ENCODE measurements around the gene PRR30. TPM values are rescaled to one million over a fixed set of nuclear protein-coding genes. Genes with fewer than 3 reads are reported as not detected.

PRR30 gene
- total RNA-seq, 3 donors from 2014 or later (not counting 1 experiment from before 2014, with no cell fraction given), result not detected

DNA sequence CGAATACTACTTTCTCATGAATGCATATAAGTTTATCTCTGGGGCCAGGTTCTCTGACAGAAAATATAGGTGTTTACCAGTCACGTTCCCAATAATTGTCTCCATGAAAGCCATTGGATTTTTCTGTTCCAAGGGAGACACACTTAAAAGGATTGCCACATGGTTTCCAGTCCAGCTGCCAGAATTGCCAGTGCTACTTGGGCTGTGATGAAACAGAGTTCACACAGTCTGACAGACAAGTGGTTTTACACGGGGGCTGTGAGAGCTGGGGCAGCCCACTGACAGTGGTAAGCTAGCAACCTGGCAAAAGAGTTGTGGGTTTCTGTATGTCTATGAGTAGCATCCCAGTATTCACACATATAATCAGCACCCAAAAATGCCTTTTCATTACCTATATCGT is 44.9 kb upstream of the PRR30 start:
- Mint-ChIP-seq H3K4me3 (no peak overlapping the region), H3K36me3 (no peaks in the 10 kb centered on the region), H3K27ac (no peak overlapping the region), H3K4me1 (no peaks in the 10 kb centered on the region), H3K27me3 (ENCODE audit: low read depth in 2 of 2) (peaks cover 17 to 38% of the 10 kb centered on the region in 2 donors), H3K9me3 (no peaks in the 10 kb centered on the region)
- Histone ChIP-seq H3K36me3 (ENCODE audit: control insufficient read depth, insufficient read depth, low read length) (no peaks in the 10 kb centered on the region), H3K4me3 (ENCODE audit: low read length) (no peak overlapping the region), H3K9me3 (ENCODE audit: control insufficient read depth, insufficient read depth, low read length) (no peaks in the 10 kb centered on the region), H3K27ac (ENCODE audit: low read length) (no peak overlapping the region), H3K27me3 (ENCODE audit: control insufficient read depth, insufficient read depth, low read length) (no peaks in the 10 kb centered on the region), H3K4me1 (ENCODE audit: control insufficient read depth, insufficient read depth, low read length) (no peaks in the 10 kb centered on the region)
- ATAC-seq, result peak in 1 of 3 donors; percentile 69
- DNase-seq, result no peak
- 65% methylated on average over 4 of the region's 4 CpGs for whole genome bisulfite sequencing (ENCODE audit: insufficient coverage)
- no peak for TF ChIP-seq CTCF (IDR thresholded peaks at IDR 0.05)
- intact Hi-C loops (cut with micrococcal nuclease), result no loop called here

DNA sequence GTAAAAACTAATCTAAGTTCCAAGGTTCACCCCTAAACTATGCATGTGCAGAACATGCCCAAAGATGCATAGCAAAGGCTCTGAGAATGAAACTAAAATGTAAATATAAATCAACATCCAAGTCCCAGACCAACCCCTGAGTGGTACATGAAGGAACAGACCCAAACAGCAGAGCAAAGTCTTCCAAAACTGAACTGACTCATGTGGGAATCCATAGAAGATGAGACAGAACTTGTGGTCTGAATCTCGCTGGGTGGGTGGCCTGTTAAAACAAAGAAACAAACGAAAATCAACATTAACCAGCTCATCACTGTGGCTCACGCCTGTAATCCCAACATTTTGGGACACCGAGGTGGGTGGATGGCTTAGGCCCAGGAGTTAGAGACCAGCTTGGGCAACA is 43.1 kb upstream of the PRR30 start:
- H3K9me3 ChIP-seq (ENCODE audit: control insufficient read depth, insufficient read depth, low read length), result no peaks in the 10 kb centered on the region
- Mint-ChIP-seq H3K27me3 (ENCODE audit: low read depth in 2 of 2) (peaks cover 19 to 38% of the 10 kb centered on the region in 2 donors), H3K4me1 (no peaks in the 10 kb centered on the region), H3K27ac (no peak overlapping the region), H3K36me3 (no peaks in the 10 kb centered on the region), H3K9me3 (no peaks in the 10 kb centered on the region), H3K4me3 (no peak overlapping the region)
- H3K4me1 ChIP-seq (ENCODE audit: control insufficient read depth, insufficient read depth, low read length), result no peaks in the 10 kb centered on the region
- no peaks in the 10 kb centered on the region for H3K27me3 ChIP-seq (ENCODE audit: control insufficient read depth, insufficient read depth, low read length)
- no peak overlapping the region for H3K27ac ChIP-seq (ENCODE audit: low read length)
- DNase-seq (no peak), ATAC-seq (no peak)
- no peak overlapping the region for H3K4me3 ChIP-seq (ENCODE audit: low read length)
- 77% methylated on average over 4 of the region's 4 CpGs for WGBS (ENCODE audit: insufficient coverage)
- H3K36me3 ChIP-seq (ENCODE audit: control insufficient read depth, insufficient read depth, low read length), result no peaks in the 10 kb centered on the region
- no peak for TF ChIP-seq CTCF (IDR thresholded peaks at IDR 0.05)
- intact Hi-C loops (cut with micrococcal nuclease), result no loop called here

- DNase-seq (no peak), ATAC-seq (no peak)
- H3K4me3 Mint-ChIP-seq, result no peak overlapping the region
- Histone ChIP-seq H3K27ac (ENCODE audit: low read length) (no peak overlapping the region), H3K36me3 (ENCODE audit: control insufficient read depth, insufficient read depth, low read length) (no peaks in the 10 kb centered on the region), H3K4me3 (ENCODE audit: low read length) (no peak overlapping the region), H3K27me3 (ENCODE audit: control insufficient read depth, insufficient read depth, low read length) (no peaks in the 10 kb centered on the region), H3K9me3 (ENCODE audit: control insufficient read depth, insufficient read depth, low read length) (no peaks in the 10 kb centered on the region), H3K4me1 (ENCODE audit: control insufficient read depth, insufficient read depth, low read length) (no peaks in the 10 kb centered on the region)
- TF ChIP-seq CTCF (IDR thresholded peaks at IDR 0.05), result no peak
- peaks cover 25 to 36% of the 10 kb centered on the region in 2 donors for H3K27me3 Mint-ChIP-seq (ENCODE audit: low read depth in 2 of 2)
- no peaks in the 10 kb centered on the region for H3K4me1 Mint-ChIP-seq
- no peak overlapping the region for H3K27ac Mint-ChIP-seq
- no peaks in the 10 kb centered on the region for H3K36me3 Mint-ChIP-seq
- H3K9me3 Mint-ChIP-seq, result no peaks in the 10 kb centered on the region
- 55% methylated on average over 3 of the region's 3 CpGs for WGBS (ENCODE audit: insufficient coverage)
- intact Hi-C loops (cut with micrococcal nuclease), result no loop called here
Measured at GRCh38 chr2:27179344-27180000, 40.3 kb upstream of the PRR30 start.

GRCh38 chr2:27178469-27178868 is 39.3 kb upstream of the PRR30 start:
- no peak overlapping the region for H3K4me3 ChIP-seq (ENCODE audit: low read length)
- H3K27ac Mint-ChIP-seq, result no peak overlapping the region
- no peaks in the 10 kb centered on the region for H3K4me1 ChIP-seq (ENCODE audit: control insufficient read depth, insufficient read depth, low read length)
- DNase-seq (no peak), ATAC-seq (no peak)
- no peaks in the 10 kb centered on the region for H3K9me3 ChIP-seq (ENCODE audit: control insufficient read depth, insufficient read depth, low read length)
- H3K9me3 Mint-ChIP-seq, result no peaks in the 10 kb centered on the region
- no peak overlapping the region for H3K4me3 Mint-ChIP-seq
- peaks cover 25 to 26% of the 10 kb centered on the region in 2 donors for H3K27me3 Mint-ChIP-seq (ENCODE audit: low read depth in 2 of 2)
- H3K27me3 ChIP-seq (ENCODE audit: control insufficient read depth, insufficient read depth, low read length), result no peaks in the 10 kb centered on the region
- intact Hi-C loops (cut with micrococcal nuclease), result no loop called here
- no peak for TF ChIP-seq CTCF (IDR thresholded peaks at IDR 0.05)
- H3K36me3 Mint-ChIP-seq, result no peaks in the 10 kb centered on the region
- no peak overlapping the region for H3K27ac ChIP-seq (ENCODE audit: low read length)
- no peaks in the 10 kb centered on the region for H3K4me1 Mint-ChIP-seq
- H3K36me3 ChIP-seq (ENCODE audit: control insufficient read depth, insufficient read depth, low read length), result no peaks in the 10 kb centered on the region
- no CpG with 5 or more reads among the region's 3 CpGs for WGBS (ENCODE audit: insufficient coverage)
